ENCODE measurements around the gene NFKBIE. TPM values are rescaled to one million over a fixed set of nuclear protein-coding genes. Genes with fewer than 3 reads are reported as not detected.

Gene NFKBIE
- total and polyA plus RNA-seq, 2 of the 13 experiments (the other 11 are each of a cell fraction or from before 2014, with no cell fraction given): 6.7 to 14.5 TPM

DNA sequence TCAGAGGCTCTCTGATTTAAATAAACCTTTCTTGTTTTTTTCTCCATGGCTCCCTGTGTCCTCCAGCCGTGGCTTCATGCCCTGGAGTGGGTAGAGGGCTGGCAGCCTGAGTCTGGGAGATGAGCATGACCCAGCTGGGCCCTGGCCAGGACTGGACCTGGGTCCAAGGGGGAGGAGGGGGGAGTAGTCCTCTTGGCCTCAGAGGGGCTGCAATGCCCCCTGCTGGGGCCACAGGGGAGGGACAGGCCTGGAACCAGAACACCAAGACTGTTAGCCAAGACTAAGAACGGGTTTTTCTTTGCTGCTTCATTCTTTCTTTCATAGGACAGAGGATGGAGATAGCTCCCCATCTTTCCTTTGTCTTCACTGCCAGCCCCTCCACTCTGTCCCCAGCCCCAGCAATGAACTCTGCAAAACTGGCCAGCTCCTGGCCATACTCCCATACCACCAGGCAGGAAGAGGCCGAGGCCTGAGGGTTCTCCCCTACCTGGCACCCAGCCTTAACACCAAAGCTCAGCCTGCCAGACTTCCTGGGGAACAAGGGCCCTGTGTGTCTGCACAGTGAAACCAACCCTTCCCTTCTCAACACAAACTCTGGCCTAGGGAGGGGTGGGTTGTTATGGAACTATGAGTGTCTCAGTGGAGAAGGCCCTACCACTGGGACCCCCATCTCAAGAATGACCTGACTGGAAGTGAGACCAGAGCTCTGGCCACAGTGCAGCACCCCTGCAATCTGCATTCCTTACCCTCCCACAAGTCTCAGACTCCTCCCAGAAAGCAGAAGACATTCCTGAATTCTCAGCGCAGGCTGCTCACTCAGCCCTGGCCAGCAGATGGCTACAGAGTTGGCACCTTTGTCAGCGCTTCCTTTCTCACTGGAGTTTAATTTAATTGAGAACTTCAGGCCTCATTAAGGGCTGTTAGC is 31.0 kb downstream of the NFKBIE start (continued):
- no peak for TF ChIP-seq NFAT5 (CRISPR knock-in tag; IDR thresholded peaks at IDR 0.05)
- TF ChIP-seq, protein P1, sequence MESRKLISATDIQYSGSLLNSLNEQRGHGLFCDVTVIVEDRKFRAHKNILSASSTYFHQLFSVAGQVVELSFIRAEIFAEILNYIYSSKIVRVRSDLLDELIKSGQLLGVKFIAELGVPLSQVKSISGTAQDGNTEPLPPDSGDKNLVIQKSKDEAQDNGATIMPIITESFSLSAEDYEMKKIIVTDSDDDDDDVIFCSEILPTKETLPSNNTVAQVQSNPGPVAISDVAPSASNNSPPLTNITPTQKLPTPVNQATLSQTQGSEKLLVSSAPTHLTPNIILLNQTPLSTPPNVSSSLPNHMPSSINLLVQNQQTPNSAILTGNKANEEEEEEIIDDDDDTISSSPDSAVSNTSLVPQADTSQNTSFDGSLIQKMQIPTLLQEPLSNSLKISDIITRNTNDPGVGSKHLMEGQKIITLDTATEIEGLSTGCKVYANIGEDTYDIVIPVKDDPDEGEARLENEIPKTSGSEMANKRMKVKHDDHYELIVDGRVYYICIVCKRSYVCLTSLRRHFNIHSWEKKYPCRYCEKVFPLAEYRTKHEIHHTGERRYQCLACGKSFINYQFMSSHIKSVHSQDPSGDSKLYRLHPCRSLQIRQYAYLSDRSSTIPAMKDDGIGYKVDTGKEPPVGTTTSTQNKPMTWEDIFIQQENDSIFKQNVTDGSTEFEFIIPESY (CRISPR knock-in tag; IDR thresholded peaks at IDR 0.05): peak; percentile 60
- TF ChIP-seq ZSCAN9 (CRISPR knock-in tag; IDR thresholded peaks at IDR 0.05; ENCODE audit: borderline replicate concordance): no peak
- TF ChIP-seq KDM4B (CRISPR knock-in tag; IDR thresholded peaks at IDR 0.05): no peak; the same call in 1 of the 2 replicates
- no peak for TF ChIP-seq MXD3 (CRISPR knock-in tag; IDR thresholded peaks at IDR 0.05)
- peak; percentile 94 for TF ChIP-seq MAZ (IDR thresholded peaks at IDR 0.05; ENCODE audit: borderline replicate concordance, low read depth, low read length)
- peak; percentile 89 for TF ChIP-seq MAZ (CRISPR knock-in tag; IDR thresholded peaks at IDR 0.05; ENCODE audit: low read depth)
- no peak for TF ChIP-seq HNRNPUL1 (IDR thresholded peaks at IDR 0.05; ENCODE audit: low read depth, low read length)
- peak; percentile 46; the same call in 1 of the 2 replicates for TF ChIP-seq ZKSCAN8 (CRISPR knock-in tag; IDR thresholded peaks at IDR 0.05; ENCODE audit: borderline replicate concordance)
- TF ChIP-seq DPF2 (CRISPR knock-in tag; IDR thresholded peaks at IDR 0.05; ENCODE audit: borderline replicate concordance, low read depth): no peak
- no peak for TF ChIP-seq YEATS4 (CRISPR knock-in tag; IDR thresholded peaks at IDR 0.05; ENCODE audit: borderline replicate concordance)
- no peak for TF ChIP-seq ZNF260 (CRISPR knock-in tag; IDR thresholded peaks at IDR 0.05; ENCODE audit: borderline replicate concordance, low read depth)
- no peak for TF ChIP-seq SOX13 (IDR thresholded peaks at IDR 0.05)
- peak in 1 of 2 experiments; percentile 32; a peak in 1 of 4 replicates for TF ChIP-seq SOX13 (CRISPR knock-in tag; conservative IDR thresholded peaks at IDR 0.05 in 1 of 2, IDR thresholded peaks at IDR 0.05 in 1 of 2)
- no peak for TF ChIP-seq MED13 (CRISPR knock-in tag; IDR thresholded peaks at IDR 0.05)
- TF ChIP-seq ZNF670 (CRISPR knock-in tag; IDR thresholded peaks at IDR 0.05; ENCODE audit: borderline replicate concordance): no peak
- peak; percentile 92 for TF ChIP-seq KDM3A (CRISPR knock-in tag; IDR thresholded peaks at IDR 0.05; ENCODE audit: low read depth)
- TF ChIP-seq FOSL1 (CRISPR knock-in tag; IDR thresholded peaks at IDR 0.05; ENCODE audit: borderline replicate concordance): no peak
- peak; percentile 63 for TF ChIP-seq ZMYM3 (CRISPR knock-in tag; IDR thresholded peaks at IDR 0.05)

Measured in HepG2 (cell line).